Measurements from ENCODE around the gene ZDHHC21. TPM values are rescaled to one million over a fixed set of nuclear protein-coding genes. Genes with fewer than 3 reads are reported as not detected.

The ZDHHC21 gene
- total RNA-seq, 4 donors from 2014 or later = 4.6 to 10.2 (median 7.7) TPM

GRCh38 chr9:14661421-14662059 lies 31.7 kb downstream of the ZDHHC21 start:
- 57 to 59% methylated on average over 3 of the region's 3 CpGs for WGBS, 2 donors
- intact Hi-C loops (cut with DNase I; ENCODE audit: low total_unique reads) = no loop called here
- DNase-seq (ENCODE audit: low spot score in 2 of 2) = no peak
- no peak for TF ChIP-seq CTCF (IDR thresholded peaks at IDR 0.05)
- TF ChIP-seq POLR2A (IDR thresholded peaks at IDR 0.05) = no peak
- H3K4me3 ChIP-seq (ENCODE audit: low read depth, poor library complexity, severe bottlenecking) = no peak overlapping the region

GRCh38 chr9:14660721-14661120 lies 32.5 kb downstream of the ZDHHC21 start:
- no peak for TF ChIP-seq CTCF (IDR thresholded peaks at IDR 0.05)
- TF ChIP-seq POLR2A (IDR thresholded peaks at IDR 0.05) = no peak
- no peak for DNase-seq (ENCODE audit: low spot score in 2 of 2)
- no peak overlapping the region for H3K4me3 ChIP-seq (ENCODE audit: low read depth, poor library complexity, severe bottlenecking)
- intact Hi-C loops (cut with DNase I; ENCODE audit: low total_unique reads) = no loop called here
- WGBS, 2 donors = 92 to 94% methylated on average over 5 of the region's 5 CpGs

- no peak for DNase-seq (ENCODE audit: low spot score in 2 of 2)
- H3K4me3 ChIP-seq (ENCODE audit: low read depth, poor library complexity, severe bottlenecking) = no peak overlapping the region
- WGBS, 2 donors = 84 to 85% methylated on average over 1 of the region's 1 CpG
- intact Hi-C loops (cut with DNase I; ENCODE audit: low total_unique reads) = no loop called here
- no peak for TF ChIP-seq CTCF (IDR thresholded peaks at IDR 0.05)
- no peak for TF ChIP-seq POLR2A (IDR thresholded peaks at IDR 0.05)
Observed at GRCh38 chr9:14654932-14655331, 38.3 kb downstream of the ZDHHC21 start.

- intact Hi-C loops (cut with DNase I; ENCODE audit: low total_unique reads) = no loop called here
- TF ChIP-seq POLR2A (IDR thresholded peaks at IDR 0.05) (no peak), CTCF (IDR thresholded peaks at IDR 0.05) (no peak)
- WGBS, 2 donors = 94 to 95% methylated on average over 1 of the region's 1 CpG
- DNase-seq (ENCODE audit: low spot score in 2 of 2) = no peak
- H3K4me3 ChIP-seq (ENCODE audit: low read depth, poor library complexity, severe bottlenecking) = no peak overlapping the region
Observed at GRCh38 chr9:14653511-14653910, 39.7 kb downstream of the ZDHHC21 start.

GRCh38 chr9:14652729-14653377 lies 40.4 kb downstream of the ZDHHC21 start:
- WGBS, 2 donors = 85 to 87% methylated on average over 4 of the region's 4 CpGs
- TF ChIP-seq POLR2A (IDR thresholded peaks at IDR 0.05) (no peak), CTCF (IDR thresholded peaks at IDR 0.05) (no peak)
- no peak for DNase-seq (ENCODE audit: low spot score in 2 of 2)
- H3K4me3 ChIP-seq (ENCODE audit: low read depth, poor library complexity, severe bottlenecking) = no peak overlapping the region
- intact Hi-C loops (cut with DNase I; ENCODE audit: low total_unique reads) = no loop called here
